DMS53 (cell line): Measurements from ENCODE around the gene ID4.

Experiments
- DNase-seq: peaks from one replicate; lab custom pipeline; 2025; lab: John Stamatoyannopoulos, UW

Gene ID4, protein sequence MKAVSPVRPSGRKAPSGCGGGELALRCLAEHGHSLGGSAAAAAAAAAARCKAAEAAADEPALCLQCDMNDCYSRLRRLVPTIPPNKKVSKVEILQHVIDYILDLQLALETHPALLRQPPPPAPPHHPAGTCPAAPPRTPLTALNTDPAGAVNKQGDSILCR

DNA sequence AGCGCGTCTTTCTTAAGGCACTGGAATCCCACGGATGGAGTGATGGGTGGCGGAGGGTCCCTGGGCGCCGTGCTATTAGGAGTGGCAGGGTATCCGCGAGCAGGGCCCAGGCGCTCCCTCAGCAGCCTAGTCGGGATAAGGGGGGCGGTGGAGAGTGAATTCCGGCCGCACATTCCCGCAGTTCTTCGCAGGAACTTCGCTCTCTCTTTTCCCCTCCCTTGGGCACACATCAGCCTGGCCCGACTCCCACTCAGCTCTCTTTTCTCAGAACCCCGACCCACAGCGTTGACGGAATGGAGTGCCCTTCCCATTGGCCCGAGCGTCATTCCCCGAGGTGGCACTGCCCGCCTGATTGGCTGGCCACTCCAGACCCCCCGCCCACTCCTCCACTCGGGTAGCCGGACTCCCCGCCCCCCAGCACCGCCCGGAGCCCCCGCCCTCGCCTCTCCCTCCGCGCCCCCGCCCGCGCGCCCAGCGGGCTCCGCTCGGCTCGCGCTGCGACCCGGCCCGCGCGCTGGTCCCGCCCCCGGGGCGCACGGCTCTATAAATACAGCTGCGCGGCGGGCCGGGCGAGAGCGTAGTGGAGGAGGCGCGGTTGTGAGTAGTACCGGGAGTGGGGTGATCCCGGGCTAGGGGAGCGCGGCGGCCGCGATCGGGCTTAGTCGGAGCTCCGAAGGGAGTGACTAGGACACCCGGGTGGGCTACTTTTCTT is at the start of gene ID4:
TSS of gene ID4 (plus strand) at position 572 of the 712 bp plus-strand sequence. CDS start 385 bp downstream, outside the sequence.
- peak; percentile 95 for DNase-seq

DNA sequence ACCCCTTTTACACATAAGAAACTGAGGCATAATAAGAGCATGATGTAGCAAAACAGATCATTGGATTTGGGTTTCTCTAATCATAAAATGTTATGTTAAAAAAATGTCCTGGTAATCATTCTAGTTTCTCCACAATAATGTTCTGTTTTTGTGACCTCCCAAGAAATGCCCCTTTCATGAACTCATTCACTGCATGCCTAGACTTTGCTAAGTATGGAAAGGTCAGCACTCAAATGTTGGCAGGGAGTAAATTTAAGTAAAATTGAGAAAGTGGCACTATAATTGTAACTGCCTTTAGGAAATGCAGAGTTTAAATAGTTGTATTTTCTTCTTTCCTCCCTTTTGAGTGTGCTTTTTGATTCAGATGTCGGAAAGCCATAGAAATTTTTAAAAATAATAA is 48.5 kb upstream of the ID4 start:
- no peak for DNase-seq

DNA sequence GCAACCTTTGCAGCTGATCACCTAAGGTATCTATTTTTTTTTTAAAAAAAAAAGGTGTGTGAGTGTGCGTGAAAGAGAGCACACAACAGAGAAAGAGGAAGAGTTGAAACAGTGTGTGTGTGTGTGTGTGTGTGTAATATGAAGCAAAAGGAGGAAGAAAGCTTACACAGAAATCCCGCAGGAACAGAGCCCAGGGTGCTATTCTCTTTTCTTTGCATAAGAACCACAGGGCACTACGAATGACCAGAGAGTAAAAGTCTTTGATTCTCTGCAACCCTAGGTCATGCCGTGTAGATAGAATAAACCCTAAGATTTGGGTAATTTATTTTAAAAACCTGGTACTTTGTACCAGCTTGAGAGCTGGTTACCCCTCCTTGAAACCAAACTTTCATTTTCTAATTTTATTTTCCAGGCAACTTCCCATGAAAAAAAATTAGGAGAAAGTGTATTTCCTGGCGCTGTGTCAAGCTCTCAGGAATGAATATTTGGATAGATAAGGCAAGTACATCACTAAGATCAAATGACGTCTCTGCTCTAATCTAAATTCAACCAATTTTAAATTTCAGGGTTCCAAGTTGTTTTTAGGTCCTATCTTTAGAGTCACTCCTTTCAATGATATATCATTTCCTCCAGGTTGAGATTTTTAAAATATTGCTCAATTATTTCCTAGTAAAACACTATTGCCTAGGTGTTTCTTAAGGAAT is 47.9 kb upstream of the ID4 start:
- no peak for DNase-seq

DNA sequence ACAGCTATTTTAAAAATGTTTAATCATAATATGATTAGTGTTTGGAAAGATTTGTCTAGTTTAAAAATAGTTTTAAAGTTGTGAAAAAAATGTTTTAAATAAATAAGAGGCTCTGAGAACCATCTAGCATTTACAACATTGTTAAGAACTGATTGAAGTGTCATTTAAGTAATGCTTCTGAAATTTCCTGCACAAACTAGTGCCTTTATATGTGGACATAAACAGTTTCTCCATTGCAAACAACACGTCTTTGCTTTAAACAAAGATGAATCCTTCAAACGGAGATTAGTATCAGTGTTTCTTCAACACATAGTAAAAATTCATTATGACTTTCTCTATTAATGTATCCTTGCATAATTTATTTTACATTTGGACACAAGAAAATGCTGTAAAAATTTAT is 45.9 kb upstream of the ID4 start:
- DNase-seq: no peak

DNA sequence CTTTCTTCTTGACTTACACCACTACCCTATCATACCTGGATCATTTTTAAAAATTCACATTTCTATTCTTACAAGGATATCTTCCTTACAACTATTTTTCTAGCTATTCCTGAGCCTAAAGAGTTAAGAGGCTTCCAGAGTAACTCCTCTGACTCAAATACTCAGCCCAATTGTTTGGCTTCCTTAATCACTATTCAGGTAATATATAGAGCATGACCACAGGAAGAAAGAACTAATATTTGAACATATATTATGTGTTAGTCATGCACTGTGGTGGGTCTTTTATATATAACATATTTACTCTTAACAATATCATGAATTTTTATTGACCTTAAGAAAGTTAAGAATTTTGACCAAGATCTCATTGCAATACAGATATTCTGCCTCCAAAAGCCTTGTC is 42.0 kb upstream of the ID4 start:
- peak; percentile 76 for DNase-seq

DNA sequence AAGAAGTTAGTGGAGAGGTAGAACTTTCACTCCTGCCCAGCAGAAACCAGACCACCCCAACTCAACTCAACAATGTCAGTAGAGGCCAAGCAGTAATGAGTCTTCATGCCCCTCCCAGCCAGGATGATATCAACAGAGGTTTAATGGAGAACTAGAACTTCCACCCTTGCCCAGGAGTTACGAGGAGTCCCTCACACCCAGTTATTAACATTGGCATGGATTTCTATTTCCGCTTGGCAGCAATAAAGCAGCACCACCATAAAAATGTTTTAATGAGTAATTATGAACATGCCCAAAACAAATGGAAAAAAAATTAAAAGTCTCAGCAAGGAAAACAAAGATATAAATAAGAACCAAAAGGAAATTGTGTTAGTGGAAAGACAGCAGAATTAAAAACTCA is 40.7 kb upstream of the ID4 start:
- DNase-seq: no peak

DNA sequence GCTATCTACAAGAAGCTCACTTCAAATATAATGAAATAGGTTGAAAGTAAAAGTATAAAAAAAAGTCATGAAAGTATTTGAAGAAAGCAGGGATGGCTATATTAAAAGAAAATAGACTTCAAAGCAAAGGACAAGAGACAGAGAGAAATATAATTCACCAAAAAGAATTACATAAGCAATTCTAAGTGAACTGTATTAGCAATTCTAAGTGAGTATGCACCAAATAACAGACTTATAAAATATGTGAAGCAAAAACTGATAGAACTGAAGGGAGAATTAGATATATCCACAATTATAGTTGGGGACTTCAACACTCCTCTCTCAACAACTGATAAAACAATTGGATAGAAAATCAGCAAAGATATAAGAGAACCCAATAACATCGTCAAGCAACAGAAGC is 38.8 kb upstream of the ID4 start:
- no peak for DNase-seq

DNA sequence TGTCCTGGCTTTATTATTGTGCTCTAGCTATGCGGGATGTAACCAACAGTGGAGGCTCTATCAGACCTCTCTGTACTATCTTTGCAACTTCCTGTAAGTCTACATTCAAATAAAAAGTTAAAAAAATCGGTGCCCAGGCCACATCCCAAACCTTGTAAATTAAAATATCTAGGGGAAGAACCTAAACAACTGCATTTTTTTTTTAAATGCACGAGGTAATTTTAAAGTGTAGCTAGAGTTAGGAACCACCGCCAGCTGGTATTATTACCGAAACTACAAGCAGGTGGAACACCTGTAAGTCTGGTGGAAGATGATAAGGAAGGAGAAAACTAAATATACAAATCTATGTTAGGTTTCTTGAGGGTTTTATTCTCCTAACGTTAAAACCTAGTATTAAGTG is 34.5 kb upstream of the ID4 start:
- DNase-seq: no peak

DNA sequence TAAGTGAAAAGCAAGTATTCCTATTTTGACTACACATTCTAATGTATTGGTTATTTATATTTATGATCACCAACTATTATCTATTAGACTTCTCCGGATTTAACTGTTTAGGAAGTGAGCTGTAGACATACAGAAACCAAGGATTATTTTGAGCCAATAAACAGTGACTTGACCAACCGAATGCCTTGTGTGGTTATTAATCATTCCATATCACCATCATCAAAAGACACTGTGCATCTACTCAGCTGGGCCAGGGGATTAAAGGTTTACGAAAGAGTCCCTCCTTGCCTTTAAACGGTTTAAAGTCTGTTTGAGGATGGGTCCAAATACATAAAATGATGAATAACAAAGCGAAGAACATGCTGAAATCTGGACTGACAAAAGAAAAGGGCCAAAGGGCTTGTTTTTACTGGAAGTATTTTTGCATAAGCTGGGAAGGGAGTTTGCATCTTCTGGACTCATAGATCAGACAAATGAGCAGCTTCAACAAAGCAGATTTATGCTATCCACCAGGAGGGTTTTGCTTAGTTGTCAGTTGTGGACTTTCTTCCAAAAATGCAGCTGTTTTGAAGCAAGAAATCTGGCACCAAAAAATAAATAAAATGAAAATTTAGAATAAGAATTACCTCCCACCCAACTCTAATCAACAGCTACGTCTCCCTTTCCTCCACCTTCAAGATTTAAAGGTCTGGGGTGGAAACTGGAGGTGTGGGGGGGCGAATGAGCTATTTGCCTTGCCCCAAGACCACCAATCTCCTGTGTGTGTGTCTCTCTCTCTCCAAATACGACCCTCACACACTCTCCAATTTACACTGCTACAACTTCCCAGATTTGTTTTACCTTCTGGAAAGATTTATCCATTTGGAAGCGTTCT is 33.6 kb upstream of the ID4 start:
- DNase-seq: peak; percentile 51

DNA sequence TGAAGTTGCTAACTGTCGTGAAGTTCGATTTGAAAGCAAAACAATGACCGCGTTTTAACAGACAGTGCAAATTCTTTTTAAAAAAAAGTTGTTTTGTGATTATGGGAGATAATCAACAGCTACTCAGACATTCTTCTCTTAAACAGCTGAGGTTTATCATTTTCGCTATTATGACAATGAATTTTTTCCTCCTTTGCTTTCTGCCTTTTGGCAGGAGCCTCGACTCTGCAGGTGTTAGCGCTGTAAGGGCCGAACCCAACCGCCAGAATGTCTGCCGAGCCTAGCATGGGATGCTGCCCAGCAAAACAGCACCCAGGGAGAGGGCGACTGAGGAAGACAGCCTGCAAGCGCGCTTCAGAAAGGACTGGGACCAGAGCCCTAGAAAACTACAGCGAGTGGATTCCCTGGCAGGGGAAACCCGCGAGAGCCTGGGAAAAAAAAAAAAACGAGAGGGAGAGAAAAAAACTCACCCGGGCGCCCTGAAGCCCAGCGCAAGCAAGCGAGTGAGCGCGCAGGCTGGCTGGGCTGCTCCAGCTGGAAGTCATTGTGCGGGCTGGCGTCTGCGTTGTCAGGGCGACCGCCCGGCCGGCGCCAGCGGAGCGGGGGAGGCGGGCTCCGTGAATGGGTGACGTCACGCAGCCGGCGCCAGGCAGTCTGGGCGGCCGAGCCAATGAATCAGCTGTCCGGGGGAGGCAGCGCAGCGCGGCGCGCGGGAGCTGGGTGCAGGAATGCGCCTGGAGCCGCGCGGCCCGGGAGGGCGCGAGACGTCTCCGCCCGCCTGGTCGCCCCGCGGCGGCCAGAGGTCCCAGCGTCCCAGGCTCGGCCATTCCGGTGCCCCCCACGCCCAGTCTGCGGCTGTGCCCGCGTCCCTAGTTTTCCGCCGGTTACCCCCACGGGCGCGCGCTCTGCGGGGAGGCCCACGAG is 32.7 kb upstream of the ID4 start:
- peak; percentile 99 for DNase-seq

DNA sequence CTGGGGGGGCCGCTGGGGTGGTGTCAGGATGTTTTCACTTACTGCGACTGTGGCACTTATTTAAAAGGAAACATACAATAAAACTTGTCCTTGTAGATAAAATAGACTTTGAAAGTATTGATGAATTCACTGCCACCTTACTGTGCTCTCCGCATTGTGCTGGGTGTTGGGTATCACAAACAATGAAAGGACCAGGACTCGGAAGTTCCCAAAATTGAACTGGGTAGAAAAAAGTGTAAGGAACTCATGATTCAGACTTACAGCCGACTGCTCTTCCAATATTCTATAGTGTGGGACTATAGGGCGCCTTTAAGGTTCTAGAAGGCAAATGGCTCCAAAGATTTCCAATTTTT is 32.1 kb upstream of the ID4 start:
- DNase-seq: peak; percentile 68

DNA sequence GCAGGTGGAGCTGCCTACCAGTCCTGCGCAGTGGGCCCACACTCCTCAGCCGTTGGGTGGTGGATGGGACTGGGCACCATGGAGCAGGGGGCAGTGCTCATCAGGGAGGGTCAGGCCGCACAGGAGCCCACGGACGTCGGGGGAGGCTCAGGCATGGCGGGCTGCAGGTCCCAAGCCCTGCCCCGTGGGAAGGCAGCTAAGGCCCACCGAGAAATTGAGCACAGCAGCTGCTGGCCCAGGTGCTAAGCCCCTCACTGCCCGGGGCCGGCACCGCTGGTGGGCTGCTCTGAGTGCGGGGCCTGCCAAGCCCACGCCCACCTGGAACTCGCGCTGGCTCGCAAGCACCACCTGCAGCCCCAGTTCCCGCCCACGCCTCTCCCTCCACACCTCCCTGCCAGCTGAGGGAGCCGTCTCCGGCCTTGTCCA is 30.2 kb upstream of the ID4 start:
- no peak for DNase-seq

DNA sequence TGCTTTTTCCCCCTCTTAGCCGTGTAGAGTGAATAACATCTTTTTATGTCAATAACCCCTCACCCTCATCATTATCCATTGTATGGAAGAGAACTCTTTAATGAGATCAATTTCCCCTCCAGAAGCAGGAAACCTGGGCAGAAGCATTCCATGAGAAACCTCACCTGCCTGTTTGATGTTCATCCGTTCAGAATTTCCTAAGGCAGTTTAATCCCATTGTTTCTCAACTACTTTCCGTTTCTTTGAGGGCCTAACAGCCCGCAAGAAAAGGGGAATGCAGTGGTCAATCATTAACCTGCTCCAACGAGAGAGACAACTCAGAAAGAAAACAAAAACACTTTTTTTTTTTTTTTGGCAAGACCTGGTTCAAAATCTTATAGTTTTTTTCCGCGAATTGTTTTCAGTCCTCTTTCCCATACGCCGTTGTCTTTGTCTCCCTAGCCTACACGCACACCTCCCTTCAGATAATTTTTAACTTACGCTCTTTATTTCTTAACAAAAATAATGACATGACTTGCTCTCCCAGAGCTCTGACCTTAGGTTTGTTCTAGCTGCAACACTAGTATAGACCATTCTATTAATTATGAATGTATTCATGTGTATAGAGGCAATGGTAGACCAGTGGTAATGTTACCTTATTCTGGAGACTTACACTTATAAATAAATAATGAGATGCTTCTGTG is 25.6 kb upstream of the ID4 start:
- DNase-seq: peak; percentile 87

DNA sequence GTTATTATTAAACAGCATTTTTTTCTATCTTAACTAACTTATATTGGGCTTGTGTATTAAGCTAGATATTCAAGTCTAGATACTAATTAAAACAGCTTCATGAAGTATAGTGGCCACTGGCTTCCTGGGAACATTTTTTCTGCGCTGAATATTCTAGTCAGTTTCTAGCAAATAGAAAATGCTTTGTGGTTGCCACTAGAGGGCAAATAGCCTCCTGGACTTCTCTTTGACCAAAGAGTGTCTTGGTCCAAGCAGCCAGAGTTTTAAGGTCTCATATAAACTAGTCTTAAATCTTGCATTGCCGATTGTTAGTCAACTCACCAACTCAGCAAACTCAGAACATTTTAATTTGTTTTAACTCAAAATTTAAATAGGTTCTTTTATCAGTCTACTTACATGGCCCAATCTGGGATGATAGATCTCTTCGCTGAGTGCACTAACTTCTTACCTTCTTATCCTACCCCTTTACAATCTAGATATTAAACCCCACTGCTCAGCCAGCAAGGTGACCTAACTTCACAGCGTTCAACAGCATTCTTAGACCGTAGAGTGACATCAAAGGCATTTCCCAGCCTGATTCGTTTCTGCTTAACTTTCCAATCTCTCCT is 24.6 kb upstream of the ID4 start:
- peak; percentile 81 for DNase-seq

DNA sequence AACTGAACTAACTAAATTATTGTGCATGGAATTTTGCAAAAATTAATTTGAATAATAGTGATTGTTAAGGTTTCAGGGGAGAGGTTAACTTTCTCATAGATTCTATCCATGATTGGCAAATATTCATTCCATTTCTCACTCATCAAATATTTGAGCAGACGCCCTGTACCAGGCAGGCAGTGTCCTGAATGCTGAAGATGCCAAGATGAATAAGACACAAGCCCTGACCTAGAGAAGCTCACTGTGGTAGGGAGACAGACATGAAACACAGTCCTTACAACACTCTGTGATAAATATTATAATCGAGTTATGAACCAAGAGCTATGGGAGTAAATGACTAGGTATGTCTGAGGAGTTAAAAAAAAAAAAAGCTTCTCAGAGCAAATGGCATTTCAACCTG is 18.4 kb upstream of the ID4 start:
- no peak for DNase-seq

DNA sequence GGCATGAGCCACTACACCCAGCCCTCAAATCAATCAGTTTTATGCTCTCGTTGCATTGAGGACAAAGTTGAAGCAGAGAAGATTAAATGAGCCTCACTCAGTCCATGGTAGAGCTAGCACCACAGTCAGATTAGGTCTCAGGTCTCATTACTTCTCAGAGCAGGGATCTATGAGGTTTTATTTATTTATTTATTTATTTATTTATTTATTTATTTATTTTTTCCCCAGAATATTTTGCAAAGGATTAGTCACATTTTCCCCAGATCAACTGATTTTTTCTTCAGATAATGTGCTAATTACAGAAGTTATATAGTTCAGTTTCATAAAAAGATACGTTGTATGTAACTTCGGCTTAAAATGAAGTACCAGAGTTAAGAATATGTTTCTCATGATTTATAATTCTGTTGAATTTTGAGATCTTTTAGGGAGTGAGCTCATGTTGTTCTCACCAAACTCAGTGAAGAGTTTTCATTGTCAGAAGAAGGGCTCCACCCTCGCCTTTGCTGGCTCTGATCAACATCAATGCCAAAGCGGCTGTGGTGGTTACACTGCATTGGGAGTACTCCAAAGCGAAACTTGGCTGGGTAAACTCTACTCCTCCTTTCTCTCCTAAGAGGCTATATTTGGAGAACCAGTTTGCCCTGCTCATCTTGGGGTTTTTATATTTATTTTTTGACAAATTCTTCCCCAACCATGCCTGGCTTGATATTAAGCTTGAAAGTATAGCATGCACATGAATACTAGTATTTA is 12.9 kb upstream of the ID4 start:
- no peak for DNase-seq

DNA sequence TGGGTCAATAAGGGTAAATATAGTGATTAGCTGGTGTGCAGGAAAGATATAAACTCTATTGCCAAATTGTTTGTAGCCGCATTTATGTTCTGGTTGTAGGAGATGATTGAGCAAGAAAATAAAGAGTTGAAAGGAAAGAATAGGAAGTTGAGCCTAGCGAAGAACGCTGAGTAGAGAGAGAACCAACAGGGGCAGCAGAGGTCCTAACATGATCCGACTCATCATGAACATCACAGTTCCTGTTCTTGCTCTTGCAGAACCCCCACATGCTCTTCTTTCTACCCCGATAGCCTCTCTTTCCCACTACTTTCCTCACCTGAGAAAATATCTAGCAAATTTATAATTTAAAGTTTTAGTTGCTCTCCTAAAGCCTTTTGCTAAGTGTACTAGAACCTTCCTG is 9.9 kb upstream of the ID4 start:
- no peak for DNase-seq

DNA sequence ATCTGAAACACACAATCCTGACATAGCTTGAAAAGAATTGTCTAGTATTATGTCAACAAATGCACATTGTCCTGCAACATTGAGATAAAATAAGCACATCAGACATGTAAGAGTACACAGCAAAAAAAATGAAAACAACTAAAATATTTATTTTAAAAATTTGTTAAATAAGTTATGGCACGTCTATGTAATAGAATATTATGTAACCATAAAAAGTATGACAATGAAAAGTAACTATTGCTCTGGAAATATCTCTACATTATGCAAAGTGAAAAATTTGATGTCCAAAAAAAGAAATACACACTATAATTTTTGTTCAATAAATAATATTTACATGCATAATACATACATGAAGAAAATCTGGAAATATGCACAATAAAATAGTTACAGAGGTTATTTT is 9.3 kb upstream of the ID4 start:
- DNase-seq: no peak

DNA sequence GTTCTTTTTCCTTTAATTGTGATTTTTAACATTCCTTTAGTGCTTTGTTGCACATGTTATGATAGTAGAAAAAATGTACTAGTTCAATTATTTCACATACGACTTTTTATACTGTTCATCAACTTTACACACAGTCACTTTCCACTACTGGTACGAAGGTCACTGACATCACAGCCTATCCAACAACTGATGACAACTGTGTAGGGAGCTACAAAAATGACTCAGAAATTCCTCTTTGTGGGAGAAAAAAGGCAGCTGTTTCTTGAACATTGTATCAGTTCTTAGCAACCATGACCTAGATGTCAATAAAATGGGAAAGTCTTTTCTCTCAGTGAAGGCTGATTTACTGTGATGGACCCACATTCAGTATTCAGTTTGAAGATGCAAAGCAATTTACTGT is 7.0 kb upstream of the ID4 start:
- no peak for DNase-seq

DNA sequence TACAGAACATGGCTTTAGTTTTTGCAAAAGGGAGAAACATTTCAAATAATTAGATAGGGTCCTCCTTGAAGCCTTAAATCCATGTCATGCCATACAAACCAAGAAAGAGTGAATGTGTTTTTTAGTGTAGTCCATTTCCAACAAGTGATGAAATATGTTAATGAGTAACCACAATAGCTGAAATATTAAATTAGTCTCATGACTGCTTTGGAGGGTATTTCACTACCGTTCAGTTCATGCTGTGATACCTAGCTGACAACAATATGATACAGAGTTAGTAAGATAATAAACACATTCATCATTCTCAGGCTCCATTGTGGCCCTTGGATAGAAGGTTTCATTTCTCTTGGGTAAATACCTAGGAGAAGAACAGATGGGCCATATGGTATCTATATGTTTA is 5.8 kb upstream of the ID4 start:
- no peak for DNase-seq
